Colonic mucosa (tissue), 4 donors: ENCODE results near the gene SLC7A5. TPM values are rescaled to one million over a fixed set of nuclear protein-coding genes. Genes with fewer than 3 reads are reported as not detected.
A peak's percentile ranks its signal among the peaks of the same experiment; 100 is the strongest.

Experiments
- DNase-seq: peaks from one replicate; pipeline ENCODE4 v3.0.0-alpha.2; 2020
- H3K27ac ChIP-seq: fragments of 200-600 bp; one replicate; pipeline ENCODE4 v1.8.0; 2021
- H3K27me3 ChIP-seq: fragments of 200-600 bp; one replicate; pipeline ENCODE4 v1.8.0; 2021
- H3K36me3 ChIP-seq: fragments of 200-600 bp; one replicate; pipeline ENCODE4 v1.8.0; 2021
- H3K4me1 ChIP-seq: fragments of 200-600 bp; one replicate; pipeline ENCODE4 v1.8.0; 2021; ENCODE audit warnings: mild to moderate bottlenecking
- H3K4me3 ChIP-seq: fragments of 200-600 bp; one replicate; pipeline ENCODE4 v1.8.0; 2021
- H3K9ac ChIP-seq, 2 donors: one replicate each; pipeline ENCODE4 v1.7.0; 2013; ENCODE audit warnings: control low read depth in 2 of 2, low read depth in 2 of 2, low read length in 2 of 2
- H3K9me3 ChIP-seq: fragments of 200-600 bp; one replicate; pipeline ENCODE4 v1.8.0; 2021
- intact Hi-C: fragments of 100-400 bp; cut with DNase I; formaldehyde crosslinking; loops from one replicate; pipeline ENCODE4 v1.14.1; 2022
- total RNA-seq, 2 donors: library from RNA; stranded (reverse); fragmentation: NEBNext Ultra II Directional in 1 of 2; extraction: Animal tissue kit (Norgen Biotek cat#: 25700) in 1 of 2; gene quantifications; one replicate each; pipeline ENCODE4 v1.2.1, GENCODE V29; 2021
- TF ChIP-seq, protein P1 (sequence below): fragments of 200-600 bp; IDR thresholded peaks from one replicate; pipeline ENCODE4 v1.8.0; 2022; ENCODE audit warnings: antibody characterized with exemption, mild to moderate bottlenecking
- donor health status: healthy.
- donor health status: DM: no; HTN: no; CAD: no.
- donor health status: DM: no; HTN: no; CAD: no.

The SLC7A5 gene
- total RNA-seq, 2 donors from 2014 or later: 9.5 to 26.2 TPM

DNA sequence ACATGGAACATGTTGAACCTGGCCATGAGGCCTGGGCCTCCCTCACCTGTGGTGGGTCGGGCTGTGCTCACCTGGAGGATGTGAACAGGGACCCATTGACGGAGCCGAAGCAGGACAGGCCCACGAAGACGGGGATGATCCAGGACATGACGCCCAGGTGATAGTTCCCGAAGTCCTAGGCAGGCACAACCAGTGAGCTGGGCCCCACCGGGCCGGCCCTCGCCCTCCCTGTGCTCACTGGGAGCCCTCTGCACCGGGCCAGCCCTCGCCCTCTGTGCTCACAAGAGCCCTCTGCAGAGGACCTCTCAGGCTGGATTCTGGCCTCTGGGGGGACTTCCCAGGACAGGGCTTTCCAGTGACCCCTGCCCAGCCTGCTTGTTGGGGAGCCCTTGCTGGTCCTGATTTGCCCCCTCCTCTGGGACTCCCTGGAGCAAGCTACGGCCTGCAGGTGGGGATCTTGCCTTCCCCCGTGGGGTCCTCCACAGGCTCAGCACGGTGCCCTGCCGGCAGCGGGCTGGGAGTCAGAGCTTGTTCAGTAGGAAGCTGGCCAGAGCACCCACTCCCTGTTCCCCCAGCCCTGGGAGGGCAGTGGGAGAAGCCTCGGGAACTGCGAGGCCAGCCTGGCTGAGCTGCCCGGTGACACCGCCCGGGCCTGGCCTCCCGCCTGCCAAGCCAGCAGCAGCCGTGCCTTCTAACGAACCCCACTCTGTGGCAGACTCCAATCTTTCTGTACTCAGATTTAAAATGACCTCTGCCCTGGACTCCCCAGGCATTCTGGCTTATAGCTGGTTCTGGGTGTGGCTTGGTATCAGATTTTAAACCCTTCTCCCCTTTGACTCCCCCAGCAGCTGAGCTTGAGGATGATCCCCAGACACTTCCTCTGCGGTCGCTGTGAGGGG lies 30.4 kb downstream of the SLC7A5 start:
- Histone ChIP-seq H3K36me3 (no peaks in the 10 kb centered on the region), H3K4me1 (no peaks in the 10 kb centered on the region), H3K9ac (peak overlapping the region in 1 of 2 donors; percentile 12), H3K27me3 (no peaks in the 10 kb centered on the region), H3K4me3 (no peak overlapping the region), H3K27ac (no peak overlapping the region), H3K9me3 (no peaks in the 10 kb centered on the region)
- intact Hi-C loops: no loop called here
- no peak for DNase-seq
- TF ChIP-seq, protein P1, sequence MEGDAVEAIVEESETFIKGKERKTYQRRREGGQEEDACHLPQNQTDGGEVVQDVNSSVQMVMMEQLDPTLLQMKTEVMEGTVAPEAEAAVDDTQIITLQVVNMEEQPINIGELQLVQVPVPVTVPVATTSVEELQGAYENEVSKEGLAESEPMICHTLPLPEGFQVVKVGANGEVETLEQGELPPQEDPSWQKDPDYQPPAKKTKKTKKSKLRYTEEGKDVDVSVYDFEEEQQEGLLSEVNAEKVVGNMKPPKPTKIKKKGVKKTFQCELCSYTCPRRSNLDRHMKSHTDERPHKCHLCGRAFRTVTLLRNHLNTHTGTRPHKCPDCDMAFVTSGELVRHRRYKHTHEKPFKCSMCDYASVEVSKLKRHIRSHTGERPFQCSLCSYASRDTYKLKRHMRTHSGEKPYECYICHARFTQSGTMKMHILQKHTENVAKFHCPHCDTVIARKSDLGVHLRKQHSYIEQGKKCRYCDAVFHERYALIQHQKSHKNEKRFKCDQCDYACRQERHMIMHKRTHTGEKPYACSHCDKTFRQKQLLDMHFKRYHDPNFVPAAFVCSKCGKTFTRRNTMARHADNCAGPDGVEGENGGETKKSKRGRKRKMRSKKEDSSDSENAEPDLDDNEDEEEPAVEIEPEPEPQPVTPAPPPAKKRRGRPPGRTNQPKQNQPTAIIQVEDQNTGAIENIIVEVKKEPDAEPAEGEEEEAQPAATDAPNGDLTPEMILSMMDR: no peak

DNA sequence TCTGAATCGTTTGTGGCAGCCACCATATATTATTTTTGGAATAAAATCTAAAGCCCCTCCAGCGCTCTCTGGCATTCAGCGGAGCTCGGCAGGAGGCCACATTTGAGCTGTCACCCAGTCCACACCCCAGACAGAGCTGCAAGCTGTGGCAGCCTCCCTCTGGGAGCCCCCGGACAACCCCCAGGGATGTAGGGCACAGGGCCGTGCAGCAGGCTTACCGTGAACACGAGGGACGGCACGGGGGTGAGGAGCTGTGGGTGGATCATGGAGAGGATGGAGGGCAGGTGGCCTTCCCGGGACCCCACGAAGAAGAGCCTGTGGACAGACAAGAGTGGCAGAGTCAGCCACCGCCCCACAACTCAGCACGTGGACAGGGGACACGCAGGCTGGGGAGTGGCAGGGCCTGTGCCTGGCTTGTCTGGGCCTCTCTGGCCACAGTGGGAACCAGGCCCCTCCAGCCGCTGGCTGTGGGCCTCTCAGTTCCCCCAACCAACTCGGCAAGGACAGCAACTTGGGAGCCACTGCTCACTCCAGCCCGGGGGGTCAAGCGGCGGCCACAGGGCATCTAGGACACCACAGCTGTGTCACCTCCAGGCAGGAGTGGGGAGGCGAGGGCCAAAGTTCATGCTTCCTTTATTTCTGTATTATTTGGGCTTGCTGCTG lies 31.5 kb downstream of the SLC7A5 start:
- no peak for DNase-seq
- TF ChIP-seq, protein P1: no peak
- no peak overlapping the region for H3K4me3 ChIP-seq
- no peaks in the 10 kb centered on the region for H3K4me1 ChIP-seq
- H3K36me3 ChIP-seq: no peaks in the 10 kb centered on the region
- H3K9me3 ChIP-seq: no peaks in the 10 kb centered on the region
- no peak overlapping the region for H3K27ac ChIP-seq
- intact Hi-C loops: no loop called here
- H3K27me3 ChIP-seq: no peaks in the 10 kb centered on the region
- no peak overlapping the region for H3K9ac ChIP-seq

DNA sequence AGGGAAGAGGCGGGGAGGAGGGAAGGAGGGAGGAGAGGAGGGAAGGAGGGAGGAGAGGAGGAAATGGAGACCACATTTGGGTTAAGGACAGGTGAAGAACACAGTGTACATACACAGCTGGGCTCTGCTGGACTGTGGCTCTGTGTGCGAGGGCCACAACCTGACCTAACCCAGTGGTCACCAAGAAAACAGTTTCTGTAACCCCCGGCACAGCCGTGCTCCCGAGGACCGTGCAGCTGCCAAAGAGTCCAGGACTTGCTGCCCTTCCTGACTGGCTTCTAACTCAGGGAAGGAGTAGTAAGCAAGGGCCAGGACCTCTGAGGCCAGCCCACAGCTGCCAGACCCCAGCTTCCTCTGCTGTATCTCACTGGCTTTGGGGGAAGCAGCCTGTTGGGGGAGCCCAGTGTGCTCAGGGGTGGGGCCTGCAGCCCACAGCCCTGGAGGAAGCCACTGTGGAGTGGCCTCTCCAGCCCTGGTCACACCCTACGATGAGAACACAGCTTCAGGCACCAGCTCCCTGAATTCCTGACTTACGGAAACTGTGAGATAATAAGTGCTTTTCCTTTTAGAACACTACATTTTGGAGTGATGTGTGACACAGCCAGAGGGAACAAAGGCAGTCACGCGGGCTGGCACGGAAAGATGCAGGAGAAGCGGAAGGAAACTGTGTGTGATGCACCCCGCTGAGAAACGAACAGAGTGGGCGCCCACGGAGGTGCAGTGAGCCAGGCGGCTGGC lies 32.3 kb downstream of the SLC7A5 start:
- Histone ChIP-seq H3K4me1 (no peaks in the 10 kb centered on the region), H3K36me3 (no peaks in the 10 kb centered on the region), H3K4me3 (no peak overlapping the region), H3K9ac (no peak overlapping the region), H3K27ac (no peak overlapping the region), H3K9me3 (no peaks in the 10 kb centered on the region), H3K27me3 (no peaks in the 10 kb centered on the region)
- intact Hi-C loops: no loop called here
- DNase-seq: no peak
- TF ChIP-seq, protein P1: no peak

DNA sequence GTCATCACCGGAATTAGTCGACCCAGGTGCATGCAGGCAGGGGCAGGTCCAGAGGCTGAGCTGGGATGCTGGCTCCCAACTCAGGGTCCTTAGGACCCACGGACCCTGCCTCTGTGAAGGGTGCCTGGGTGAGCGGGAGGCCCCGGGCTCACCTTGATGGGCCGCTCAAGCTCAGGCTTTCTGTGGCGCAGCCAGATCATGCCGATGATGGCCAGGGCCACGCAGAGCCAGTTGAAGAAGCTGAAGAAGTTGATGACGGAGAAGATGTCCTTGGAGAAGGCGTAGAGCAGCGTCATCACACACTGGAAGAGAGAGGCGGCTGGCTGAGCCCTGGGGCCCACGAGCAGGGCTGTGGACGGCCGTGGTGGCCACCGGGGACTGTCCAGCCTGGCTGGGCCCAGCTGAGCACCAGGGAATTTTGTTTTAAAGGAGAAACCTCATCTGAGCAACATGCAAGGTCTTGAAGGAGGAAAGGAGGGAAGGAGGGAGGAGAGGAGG lies 32.9 kb downstream of the SLC7A5 start:
- H3K9me3 ChIP-seq: no peaks in the 10 kb centered on the region
- no peak overlapping the region for H3K4me3 ChIP-seq
- intact Hi-C loops: no loop called here
- H3K27me3 ChIP-seq: no peaks in the 10 kb centered on the region
- H3K9ac ChIP-seq: no peak overlapping the region
- no peaks in the 10 kb centered on the region for H3K36me3 ChIP-seq
- TF ChIP-seq, protein P1: no peak
- no peak for DNase-seq
- H3K27ac ChIP-seq: no peak overlapping the region
- no peaks in the 10 kb centered on the region for H3K4me1 ChIP-seq

DNA sequence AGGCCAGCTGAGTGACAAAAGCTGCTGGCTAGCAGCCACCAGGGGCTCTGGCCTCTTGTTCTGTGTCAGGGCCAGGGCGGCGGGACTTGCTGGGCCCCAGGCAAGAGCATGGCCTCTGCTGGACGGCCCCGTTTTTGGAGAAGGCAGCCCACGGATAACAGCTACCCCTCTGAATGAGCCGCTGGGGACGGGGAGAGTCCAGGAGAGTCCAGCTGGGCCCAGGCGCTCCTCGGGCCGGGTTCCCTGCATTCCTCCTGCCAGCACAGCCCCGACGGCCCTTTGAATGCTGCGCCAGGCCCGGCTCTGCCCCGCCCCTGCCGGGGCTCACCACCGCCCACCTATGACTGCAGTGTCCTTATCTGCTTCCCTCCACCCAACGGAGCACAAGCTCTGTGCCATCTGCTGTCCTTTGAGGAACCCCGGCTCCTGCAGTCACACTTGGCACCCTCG lies 33.4 kb downstream of the SLC7A5 start:
- Histone ChIP-seq H3K27me3 (no peaks in the 10 kb centered on the region), H3K9me3 (no peaks in the 10 kb centered on the region), H3K36me3 (no peaks in the 10 kb centered on the region), H3K27ac (no peak overlapping the region), H3K9ac (no peak overlapping the region), H3K4me3 (no peak overlapping the region), H3K4me1 (no peaks in the 10 kb centered on the region)
- TF ChIP-seq, protein P1: no peak
- no peak for DNase-seq
- intact Hi-C loops: no loop called here
